Effector CD4-positive, alpha-beta T cell (primary cell): ENCODE data around the gene RCAN1.

Experiments
- DNase-seq: peaks from one replicate; pipeline ENCODE4 v3.0.0-alpha.2; 2020

The RCAN1 gene

GRCh38 chr21:34536311-34536710, 78.6 kb downstream of the RCAN1 start:
- no peak for DNase-seq

GRCh38 chr21:34535886-34536285, 79.0 kb downstream of the RCAN1 start:
- DNase-seq = no peak

DNA sequence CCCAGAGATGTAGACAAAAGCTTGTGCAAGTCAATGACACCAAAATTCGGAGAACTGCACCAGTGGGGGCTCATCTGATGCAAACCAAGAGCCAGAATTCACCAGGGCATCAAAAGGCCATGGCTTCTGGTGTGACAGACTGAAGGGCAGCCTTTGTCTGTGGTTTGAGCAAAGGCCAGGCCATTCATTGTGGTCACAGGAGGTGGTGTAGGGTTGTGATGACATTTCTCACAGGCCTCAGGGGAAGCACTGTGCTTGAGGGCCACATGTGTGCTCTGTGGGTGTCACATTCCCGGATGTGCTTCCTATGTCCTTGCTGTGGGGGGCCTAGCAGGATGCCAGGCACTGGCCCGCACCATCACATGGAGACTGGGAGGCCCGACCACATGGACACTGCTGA, 80.4 kb downstream of the RCAN1 start:
- no peak for DNase-seq

DNA sequence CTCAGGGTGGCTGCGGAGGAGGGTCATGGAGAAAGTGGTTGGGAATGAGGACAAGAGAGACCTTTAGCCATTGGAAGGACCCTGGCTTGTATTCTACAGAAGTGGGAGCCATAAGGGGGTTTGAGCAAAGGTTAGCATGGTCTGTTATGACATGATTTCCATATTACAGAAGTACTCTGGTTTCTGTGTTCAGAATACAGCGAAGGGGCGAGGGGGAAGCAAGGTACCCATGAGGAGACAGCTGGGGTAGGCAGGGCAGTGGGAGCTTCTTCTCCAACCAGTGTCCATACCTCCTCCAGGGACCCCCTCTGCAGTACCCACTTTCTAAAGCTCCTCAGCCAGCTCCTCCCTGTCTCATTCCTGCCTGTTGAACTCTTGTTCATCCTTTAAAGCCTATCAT, 81.0 kb downstream of the RCAN1 start:
- no peak for DNase-seq

DNA sequence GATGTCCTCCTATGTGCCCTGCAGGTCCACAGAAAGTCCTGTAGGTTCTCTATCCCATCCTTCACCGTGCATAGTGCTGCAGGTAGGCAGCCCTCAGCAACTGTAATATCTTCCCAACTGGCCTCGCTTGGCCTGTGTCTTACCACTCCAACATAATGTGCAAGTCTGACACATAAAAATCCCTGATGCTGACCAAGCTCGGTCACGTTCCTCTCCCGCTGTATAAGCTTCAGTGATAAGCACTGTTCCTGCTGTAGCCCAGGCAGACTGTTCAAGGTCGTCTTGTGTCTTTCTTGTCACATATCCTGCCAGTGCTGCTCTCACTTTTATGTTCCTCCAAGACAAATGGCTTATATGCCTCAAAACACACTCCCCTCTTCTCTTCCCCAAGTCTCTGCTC, 83.5 kb downstream of the RCAN1 start:
- DNase-seq = no peak

DNA sequence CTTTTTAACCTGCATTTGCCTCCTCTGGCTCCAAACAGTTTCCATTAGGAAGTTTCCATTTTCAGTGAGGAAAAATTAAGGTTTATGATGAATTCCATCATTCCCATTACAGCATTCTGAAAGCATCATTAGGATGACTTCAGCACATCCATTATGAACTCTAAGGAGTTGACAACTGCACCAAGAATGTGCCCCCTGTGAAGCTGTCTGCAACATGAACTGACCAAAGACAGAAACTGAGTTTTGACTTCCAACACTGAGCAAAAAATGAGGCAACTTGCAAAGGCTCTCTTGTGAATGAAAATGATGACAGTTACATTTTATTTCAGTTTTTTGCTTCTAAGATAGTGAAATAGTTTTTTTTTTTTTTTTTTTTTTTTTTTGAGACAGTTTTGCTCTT, 84.7 kb downstream of the RCAN1 start:
- no peak for DNase-seq

DNA sequence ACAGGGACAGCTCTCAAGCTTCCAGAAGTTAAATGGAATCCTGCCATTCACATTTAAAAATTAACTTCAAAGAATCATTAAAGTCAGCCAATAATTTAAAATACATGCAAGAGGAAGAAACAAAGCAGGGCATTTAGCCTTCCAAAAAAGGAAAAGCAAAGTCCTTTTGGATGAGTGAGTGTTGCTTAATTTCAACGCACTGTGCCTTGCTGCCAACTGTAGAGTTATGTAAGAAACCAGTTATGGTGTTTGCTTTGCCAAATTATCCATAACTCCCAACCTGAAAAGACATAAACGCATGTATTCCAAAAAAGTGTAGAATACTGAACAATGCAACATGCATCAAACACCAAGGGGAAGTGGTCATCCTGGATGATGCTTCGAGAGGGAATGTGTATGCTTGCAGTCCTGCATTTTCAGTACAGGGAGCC, 86.8 kb downstream of the RCAN1 start:
- no peak for DNase-seq

DNA sequence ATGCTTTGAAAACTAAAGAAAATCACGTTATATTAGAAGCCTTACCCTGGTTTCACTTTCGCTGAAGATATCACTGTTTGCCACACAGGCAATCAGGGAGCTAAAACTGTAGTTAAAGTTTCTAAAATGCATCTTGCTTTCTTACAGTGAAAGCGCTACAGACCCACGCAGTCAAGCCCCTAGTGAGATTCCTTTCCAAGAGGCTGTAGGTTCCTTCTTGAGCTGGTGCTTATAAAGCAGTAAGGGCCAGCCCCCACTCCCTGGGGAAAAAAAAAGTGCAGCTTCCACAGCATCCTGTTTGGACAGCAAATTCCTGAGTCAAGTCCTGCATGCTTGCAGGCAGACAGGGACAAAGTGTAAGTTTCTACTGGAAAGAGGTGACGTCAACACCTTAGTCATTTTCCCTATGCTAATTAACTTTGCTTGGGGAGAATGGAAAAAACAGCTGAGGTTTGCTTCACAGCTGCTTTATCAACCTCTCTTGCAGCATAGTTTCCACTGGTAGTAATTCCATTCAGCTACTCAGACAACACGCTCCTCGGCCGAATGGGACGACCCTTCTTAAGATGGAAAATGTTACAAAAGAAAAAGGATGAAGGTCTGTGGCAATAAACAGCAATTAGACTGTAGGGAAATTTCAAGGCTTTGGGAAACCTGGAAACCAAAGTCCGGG, 88.2 kb downstream of the RCAN1 start:
- DNase-seq = no peak

DNA sequence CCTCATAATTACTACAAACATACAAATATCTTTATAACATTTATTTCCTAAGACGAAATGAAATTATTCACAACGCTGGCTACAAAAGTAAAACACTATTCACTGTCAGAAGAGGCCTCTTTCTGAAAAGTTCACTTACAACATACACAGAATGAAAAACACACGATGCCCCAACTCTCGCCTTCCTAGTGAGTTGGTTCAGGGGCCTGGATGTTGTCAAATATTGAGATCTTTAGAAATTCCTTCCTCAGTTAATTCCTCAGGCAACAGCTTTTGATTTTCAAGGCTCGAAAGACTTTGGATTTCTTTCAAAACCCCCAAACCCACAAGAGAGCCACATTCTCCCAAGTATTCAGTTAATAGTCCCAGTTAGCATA, 88.7 kb downstream of the RCAN1 start:
- no peak for DNase-seq

GRCh38 chr21:34524646-34525601, 90.0 kb downstream of the RCAN1 start:
- DNase-seq = no peak

GRCh38 chr21:34523019-34523555, 91.8 kb downstream of the RCAN1 start:
- no peak for DNase-seq

DNA sequence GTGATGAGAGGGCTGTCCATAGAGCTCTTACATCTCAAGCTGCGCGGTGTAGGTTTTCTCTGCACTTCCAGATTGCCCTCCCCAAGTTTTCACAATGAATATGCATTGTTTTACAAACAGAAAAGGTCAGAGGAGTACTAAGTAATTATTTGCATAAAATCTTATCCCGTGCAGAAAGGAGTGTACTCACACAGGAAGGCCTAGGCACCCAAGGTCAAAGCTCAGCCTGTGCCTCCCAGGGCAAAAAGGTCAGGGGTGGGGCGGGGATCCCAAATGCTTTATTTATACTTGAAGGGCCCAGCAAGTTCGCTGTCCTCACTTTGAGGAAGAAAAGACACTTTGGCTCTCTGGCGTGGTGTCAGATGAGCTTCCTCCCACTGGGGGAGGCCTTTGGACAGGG, 92.6 kb downstream of the RCAN1 start:
- no peak for DNase-seq

DNA sequence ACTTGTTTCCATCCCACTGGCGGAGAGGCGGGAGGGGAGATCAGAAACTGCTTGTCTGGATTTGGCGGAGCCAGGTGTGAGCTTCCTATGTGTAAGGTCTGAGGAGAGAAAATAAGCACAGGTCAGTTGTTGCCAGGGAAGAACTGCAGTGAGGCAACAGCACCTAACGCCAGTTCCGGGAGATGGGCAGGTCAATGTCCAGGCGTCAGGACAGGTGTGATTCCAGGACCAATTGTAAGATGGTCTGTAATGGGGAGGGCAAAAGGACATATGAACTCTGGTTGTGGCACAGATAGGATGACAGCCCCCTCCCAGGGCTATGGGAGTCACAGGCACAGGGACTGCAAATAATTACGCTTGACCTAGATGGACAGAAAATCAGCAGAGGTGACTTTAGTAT, 93.4 kb downstream of the RCAN1 start:
- no peak for DNase-seq

DNA sequence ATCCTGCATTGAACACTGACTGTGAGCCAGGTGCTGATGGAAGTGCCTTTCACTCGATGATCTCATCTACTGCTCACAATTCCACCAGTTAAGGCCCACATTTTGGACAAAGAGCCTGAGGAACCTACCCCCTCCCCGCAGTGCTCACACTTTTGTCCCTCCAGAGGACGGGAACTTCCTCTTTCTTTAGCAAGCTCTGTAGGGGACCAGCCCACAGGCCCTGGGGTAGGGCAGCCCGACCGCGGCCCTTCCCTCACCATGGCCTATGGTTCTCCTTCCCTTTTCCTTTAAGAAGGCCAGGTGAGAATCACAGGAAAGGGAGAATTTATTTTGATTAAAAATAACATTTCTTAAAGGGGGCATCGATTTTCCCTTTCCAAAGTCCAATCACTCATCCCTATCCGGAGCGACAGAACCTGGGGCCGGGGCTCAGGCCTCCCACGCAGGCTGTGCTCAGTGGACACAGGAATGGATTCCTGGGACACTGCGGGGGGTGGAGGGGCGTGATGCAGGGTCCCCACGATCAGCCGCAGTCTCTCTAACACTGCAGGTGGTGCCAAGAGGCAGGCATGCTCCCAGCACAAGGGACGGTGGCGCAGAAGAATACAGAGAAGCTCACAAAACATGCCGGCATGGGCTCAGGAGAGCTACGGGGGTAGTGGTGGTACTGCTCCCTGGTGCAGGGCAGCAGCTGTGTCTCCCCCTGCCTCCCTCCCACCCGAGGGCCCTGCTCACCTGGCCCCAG, 94.0 kb downstream of the RCAN1 start:
- DNase-seq = no peak

- DNase-seq = no peak
Measured at GRCh38 chr21:34520281-34520680, 94.6 kb downstream of the RCAN1 start.

- DNase-seq = no peak
Measured at GRCh38 chr21:34519694-34520093, 95.2 kb downstream of the RCAN1 start.

- DNase-seq = no peak
Measured at GRCh38 chr21:34519016-34519415, 95.9 kb downstream of the RCAN1 start.

DNA sequence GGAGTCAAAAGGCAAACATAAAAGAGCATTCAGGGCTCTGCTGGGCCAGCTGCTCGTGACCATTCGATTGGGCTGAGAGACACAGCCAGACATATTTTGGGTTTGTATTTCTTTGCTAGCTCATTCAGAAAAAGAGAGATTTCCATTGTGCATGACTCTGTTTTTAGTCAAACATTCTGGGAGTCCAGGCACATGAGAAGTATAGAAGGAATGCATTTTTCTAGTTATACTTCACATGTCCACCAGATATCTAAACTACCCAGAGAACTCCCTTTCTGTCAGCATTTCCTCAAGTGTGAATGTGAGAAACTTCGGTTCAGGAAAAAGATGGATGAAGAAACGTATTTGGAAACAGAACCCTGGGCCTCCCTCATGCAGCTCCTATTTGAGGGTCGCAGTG, 96.6 kb downstream of the RCAN1 start:
- DNase-seq = no peak

DNA sequence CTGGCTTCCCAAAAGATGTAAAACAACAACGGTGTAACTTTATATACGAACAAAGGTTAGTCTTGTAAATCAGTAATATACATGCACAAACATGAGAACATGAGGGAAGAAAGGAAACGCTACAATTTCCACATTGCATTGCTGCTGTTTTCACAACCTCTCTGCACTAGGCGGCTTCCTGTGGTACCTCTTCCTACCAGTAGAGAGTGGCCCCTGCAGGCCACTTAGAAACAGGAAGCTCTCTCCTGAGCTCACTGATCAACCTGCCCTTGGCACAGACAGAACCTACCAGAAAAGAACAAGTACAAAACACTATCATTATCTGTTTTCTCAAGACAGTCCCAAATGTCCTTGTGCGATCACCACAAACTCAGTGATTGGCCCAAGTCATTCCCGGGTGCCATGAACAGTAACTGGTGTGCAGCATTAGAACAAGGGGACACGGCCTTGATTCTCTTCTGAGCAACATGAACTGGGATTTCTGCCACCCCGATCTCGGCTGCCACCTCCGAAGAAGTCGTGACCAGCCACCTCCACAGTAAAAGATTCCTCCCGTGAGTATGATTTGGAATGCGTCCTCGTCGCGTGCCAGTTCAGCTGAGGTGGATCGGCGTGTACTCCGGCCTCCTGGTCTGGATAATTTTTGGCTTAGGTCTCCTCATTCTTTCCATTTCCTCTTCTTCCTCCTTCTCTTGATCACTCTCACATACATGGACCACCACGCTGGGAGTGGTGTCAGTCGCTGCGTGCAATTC, 97.2 kb downstream of the RCAN1 start:
- no peak for DNase-seq

- DNase-seq = no peak
Measured at GRCh38 chr21:34517039-34517438, 97.9 kb downstream of the RCAN1 start.

DNA sequence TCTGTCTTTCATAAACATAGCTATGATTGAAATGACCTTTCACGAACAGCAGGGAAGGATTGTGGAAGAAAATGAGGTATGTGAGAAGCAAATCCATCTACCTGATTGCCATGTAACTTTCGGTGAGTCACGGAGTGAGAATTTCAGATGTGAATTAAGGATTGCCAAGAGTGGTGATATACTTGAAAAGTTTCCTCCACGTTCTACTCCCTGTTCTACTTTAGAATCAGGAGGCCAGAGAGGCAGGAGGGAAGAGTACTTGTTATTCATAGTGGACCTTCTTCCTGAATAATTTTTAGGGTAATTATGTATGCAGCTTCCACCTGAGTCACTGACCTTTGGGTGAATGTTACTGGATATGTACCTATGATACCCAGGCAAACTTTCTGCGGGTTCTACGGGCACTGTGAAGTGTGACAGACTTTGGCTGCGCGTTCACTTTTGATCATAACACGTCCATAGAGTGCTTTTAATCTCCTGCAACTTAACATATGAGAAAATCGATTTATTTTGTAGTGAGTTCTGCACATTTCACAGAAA, 100.3 kb downstream of the RCAN1 start:
- no peak for DNase-seq

DNA sequence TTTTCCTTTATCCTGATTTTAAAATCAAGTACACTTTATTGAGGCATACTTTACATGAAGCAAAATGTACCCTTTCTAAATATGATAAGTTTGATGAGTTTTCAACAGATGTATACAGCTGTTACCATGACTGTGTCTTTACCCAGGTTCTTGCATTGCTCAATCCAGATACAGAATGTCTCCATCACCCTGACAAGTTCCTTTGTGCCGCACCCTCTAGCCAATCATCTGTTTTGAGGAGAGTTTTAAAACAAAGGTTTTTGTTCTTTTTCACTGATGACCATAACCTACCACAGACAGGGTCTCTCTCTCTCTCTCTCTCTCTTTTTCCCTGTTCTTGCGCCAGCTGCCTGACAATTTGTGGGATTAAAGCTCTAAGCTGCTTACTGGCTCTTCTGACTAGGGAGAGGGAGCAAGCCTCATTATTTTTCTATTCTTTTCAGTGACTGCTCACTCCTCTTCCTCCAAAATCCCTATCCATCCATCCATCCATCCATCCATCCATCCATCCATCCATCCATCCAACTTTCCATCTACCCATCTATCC, 101.7 kb downstream of the RCAN1 start:
- no peak for DNase-seq
